HG03571 (cell line): ENCODE results near the gene HMOX2.

Source experiments
- ATAC-seq: cut with Tn5 transposase; IDR thresholded peaks from one replicate; pipeline ENCODE4 v1.9.1; 2021; ENCODE audit not compliant: unreplicated experiment

The HMOX2 gene

GRCh38 chr16:4499196-4499555, 23.0 kb downstream of the HMOX2 start:
- no peak for ATAC-seq

- ATAC-seq, result no peak
Measured at GRCh38 chr16:4500272-4500671, 24.1 kb downstream of the HMOX2 start.

GRCh38 chr16:4501071-4501478, 24.9 kb downstream of the HMOX2 start:
- ATAC-seq, result no peak

- ATAC-seq, result peak; percentile 75
Measured at GRCh38 chr16:4505356-4506147, 29.4 kb downstream of the HMOX2 start.

GRCh38 chr16:4506450-4506849, 30.3 kb downstream of the HMOX2 start:
- ATAC-seq, result no peak

GRCh38 chr16:4507588-4508345, 31.6 kb downstream of the HMOX2 start:
- ATAC-seq, result no peak

- ATAC-seq, result no peak
Measured at GRCh38 chr16:4508806-4509205, 32.6 kb downstream of the HMOX2 start.

- no peak for ATAC-seq
Measured at GRCh38 chr16:4509420-4509819, 33.2 kb downstream of the HMOX2 start.

- ATAC-seq, result no peak
Measured at GRCh38 chr16:4510131-4510530, 33.9 kb downstream of the HMOX2 start.

- no peak for ATAC-seq
Measured at GRCh38 chr16:4510747-4511426, 34.7 kb downstream of the HMOX2 start.

GRCh38 chr16:4511441-4512082, 35.4 kb downstream of the HMOX2 start:
- no peak for ATAC-seq

- no peak for ATAC-seq
Measured at GRCh38 chr16:4512473-4512872, 36.3 kb downstream of the HMOX2 start.

- ATAC-seq, result no peak
Measured at GRCh38 chr16:4513086-4513860, 37.1 kb downstream of the HMOX2 start.

GRCh38 chr16:4513881-4514280, 37.7 kb downstream of the HMOX2 start:
- no peak for ATAC-seq

GRCh38 chr16:4514606-4515005, 38.4 kb downstream of the HMOX2 start:
- no peak for ATAC-seq

GRCh38 chr16:4515611-4516233, 39.5 kb downstream of the HMOX2 start:
- peak; percentile 53 for ATAC-seq

GRCh38 chr16:4517812-4518680, 41.8 kb downstream of the HMOX2 start:
- no peak for ATAC-seq

- ATAC-seq, result no peak
Measured at GRCh38 chr16:4519274-4520058, 43.3 kb downstream of the HMOX2 start.
